GM04503 (cell line): ENCODE data around the gene MMP17.
A peak's percentile ranks its signal among the peaks of the same experiment; 100 is the strongest.

Experiments used
- DNase-seq: peaks from one replicate; pipeline ENCODE4 v3.0.0-alpha.2; 2012; ENCODE audit warnings: low read depth

Gene MMP17

DNA sequence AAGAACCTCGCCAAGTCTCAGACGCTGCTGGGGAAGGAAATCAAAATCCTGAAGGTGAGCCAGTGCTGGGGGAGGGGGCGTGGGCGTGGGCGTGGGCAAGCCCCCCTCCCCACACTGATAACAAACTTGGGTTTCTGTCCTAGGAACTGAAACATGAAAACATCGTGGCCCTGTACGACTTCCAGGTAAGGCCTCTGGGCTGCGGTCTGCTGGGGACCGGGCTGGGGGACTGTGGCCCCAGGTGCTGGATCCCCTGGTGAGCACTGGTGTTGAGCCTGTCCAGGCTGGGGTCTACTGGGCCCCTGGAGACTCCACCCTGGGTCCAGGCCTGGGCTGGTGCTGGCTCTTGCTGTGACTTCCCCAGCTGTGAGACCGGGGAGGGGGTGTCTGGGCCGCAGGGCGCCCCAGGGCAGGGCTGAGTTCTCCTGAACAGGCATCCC lies 67.5 kb downstream of the MMP17 start:
- no peak for DNase-seq

DNA sequence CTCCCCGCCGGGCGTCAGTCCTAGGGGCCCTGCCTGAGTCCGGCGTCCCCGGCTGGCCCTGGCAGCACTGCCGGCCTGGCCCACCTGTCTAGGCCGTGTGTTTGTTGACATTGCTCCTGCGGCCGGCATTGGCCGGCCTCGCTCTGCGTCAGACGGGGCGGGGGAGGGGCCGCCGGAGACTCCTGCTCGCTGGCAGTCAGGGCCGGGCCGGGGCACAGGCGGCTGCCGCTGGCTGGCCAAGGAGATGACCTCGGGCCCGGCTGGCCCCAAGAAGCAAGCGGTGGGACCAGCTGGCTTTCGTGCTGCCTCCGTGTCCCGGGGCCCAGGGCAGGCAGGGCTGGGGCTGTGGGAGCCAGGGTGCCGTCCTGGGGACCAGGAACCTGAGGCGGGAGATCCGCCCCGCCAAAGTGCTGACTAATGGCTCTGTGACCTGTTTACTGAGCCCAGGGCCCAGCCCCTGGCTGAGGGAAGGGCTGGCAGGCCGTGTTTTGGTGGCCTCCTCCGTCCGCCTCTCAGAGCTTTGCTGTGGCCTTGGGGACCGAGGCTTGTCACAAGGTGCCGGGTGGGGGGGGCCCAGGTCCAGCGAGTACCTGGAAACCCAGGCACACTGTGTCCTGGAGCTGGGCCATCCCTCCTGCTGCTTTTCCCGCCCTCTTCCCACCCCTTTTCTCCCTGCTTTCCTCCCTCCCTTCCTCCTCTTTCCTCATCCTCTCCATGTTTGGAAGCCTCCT lies 68.1 kb downstream of the MMP17 start:
- DNase-seq: peak; percentile 71

DNA sequence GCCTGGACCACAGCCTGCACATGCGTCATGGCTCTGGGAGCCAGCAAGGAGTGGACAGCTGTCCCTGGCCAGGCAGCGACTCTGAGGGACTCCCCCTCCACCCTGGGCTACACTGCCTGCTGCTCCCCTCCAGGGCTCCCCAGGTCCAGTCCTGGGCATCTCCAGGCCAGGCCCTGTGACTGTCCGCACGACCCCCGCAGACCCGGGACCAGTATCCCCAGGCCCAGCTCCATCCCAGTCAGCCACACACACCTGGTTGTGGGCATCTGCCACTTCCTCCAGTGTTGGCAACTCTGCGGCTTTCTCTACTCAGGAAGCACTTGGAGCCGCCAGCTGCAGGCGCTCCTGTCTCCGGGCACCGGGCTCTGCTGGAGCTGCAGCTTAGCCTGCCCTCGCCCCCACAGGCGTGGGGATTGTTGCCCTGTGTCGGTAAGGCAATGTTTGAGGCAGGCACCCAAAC lies 68.6 kb downstream of the MMP17 start:
- no peak for DNase-seq

- no peak for DNase-seq
Observed at GRCh38 chr12:131897276-131897675, 69.1 kb downstream of the MMP17 start.

GRCh38 chr12:131897875-131898274 lies 69.7 kb downstream of the MMP17 start:
- no peak for DNase-seq

- DNase-seq: no peak
Observed at GRCh38 chr12:131900397-131900796, 72.2 kb downstream of the MMP17 start.
